ENCODE data around the gene DIO2.

Gene DIO2

GRCh38 chr14:80213602-80214001, 2.3 kb upstream of the DIO2 start:
- WGBS: 61% methylated on average over 4 of the region's 4 CpGs
- no peaks in the 10 kb centered on the region for H3K9me3 ChIP-seq (ENCODE audit: insufficient read depth, low read depth, low read length)

GRCh38 chr14:80212023-80212397, 706 bp upstream of the DIO2 start:
- Histone ChIP-seq H3K36me3 (ENCODE audit: insufficient read depth, low read length) (no peaks in the 10 kb centered on the region), H3K9me3 (ENCODE audit: insufficient read depth, low read depth, low read length) (no peaks in the 10 kb centered on the region), H3K4me3 (ENCODE audit: low read length) (no peak overlapping the region), H3K27ac (ENCODE audit: low read depth, low read length) (no peak overlapping the region), H3K9ac (ENCODE audit: low read depth, low read length) (no peak overlapping the region), H3K4me1 (ENCODE audit: insufficient read depth, low read length) (peaks cover 19% of the 10 kb centered on the region), H3K27me3 (ENCODE audit: insufficient read depth, low read length) (no peaks in the 10 kb centered on the region)
- WGBS: 37% methylated on average over 5 of the region's 5 CpGs

More at GRCh38 chr14:80213602-80214001, 2.3 kb upstream of the DIO2 start:
- no peaks in the 10 kb centered on the region for H3K36me3 ChIP-seq (ENCODE audit: insufficient read depth, low read length)
- H3K9ac ChIP-seq (ENCODE audit: low read depth, low read length): no peak overlapping the region
- H3K27me3 ChIP-seq (ENCODE audit: insufficient read depth, low read length): no peaks in the 10 kb centered on the region
- H3K4me1 ChIP-seq (ENCODE audit: insufficient read depth, low read length): peaks cover 19% of the 10 kb centered on the region
- H3K4me3 ChIP-seq (ENCODE audit: low read length): no peak overlapping the region
- H3K27ac ChIP-seq (ENCODE audit: low read depth, low read length): no peak overlapping the region

- Histone ChIP-seq H3K4me3 (ENCODE audit: low read length) (no peak overlapping the region), H3K36me3 (ENCODE audit: insufficient read depth, low read length) (no peaks in the 10 kb centered on the region), H3K27ac (ENCODE audit: low read depth, low read length) (no peak overlapping the region), H3K9me3 (ENCODE audit: insufficient read depth, low read depth, low read length) (no peaks in the 10 kb centered on the region), H3K4me1 (ENCODE audit: insufficient read depth, low read length) (peaks cover 10% of the 10 kb centered on the region), H3K9ac (ENCODE audit: low read depth, low read length) (no peak overlapping the region), H3K27me3 (ENCODE audit: insufficient read depth, low read length) (no peaks in the 10 kb centered on the region)
- WGBS: 93% methylated on average over 1 of the region's 1 CpG
These were observed 2.8 kb downstream of the DIO2 start for GRCh38 chr14:80208461-80208860.

- WGBS: 93% methylated on average over 8 of the region's 8 CpGs
- no peak overlapping the region for H3K9ac ChIP-seq (ENCODE audit: low read depth, low read length)
These were observed 4.8 kb downstream of the DIO2 start for GRCh38 chr14:80206351-80207080.

GRCh38 chr14:80202888-80203562, 8.3 kb downstream of the DIO2 start:
- WGBS: 69% methylated on average over 8 of the region's 9 CpGs

More at GRCh38 chr14:80206351-80207080, 4.8 kb downstream of the DIO2 start:
- Histone ChIP-seq H3K9me3 (ENCODE audit: insufficient read depth, low read depth, low read length) (no peaks in the 10 kb centered on the region), H3K36me3 (ENCODE audit: insufficient read depth, low read length) (no peaks in the 10 kb centered on the region), H3K27me3 (ENCODE audit: insufficient read depth, low read length) (no peaks in the 10 kb centered on the region), H3K4me1 (ENCODE audit: insufficient read depth, low read length) (peaks cover under 1% of the 10 kb centered on the region; the same call in 1 of the 2 replicates), H3K4me3 (ENCODE audit: low read length) (no peak overlapping the region), H3K27ac (ENCODE audit: low read depth, low read length) (no peak overlapping the region)

GRCh38 chr14:80200093-80200492, 11.2 kb downstream of the DIO2 start:
- no peaks in the 10 kb centered on the region for H3K27me3 ChIP-seq (ENCODE audit: insufficient read depth, low read length)
- no peak overlapping the region for H3K4me3 ChIP-seq (ENCODE audit: low read length)
- H3K27ac ChIP-seq (ENCODE audit: low read depth, low read length): no peak overlapping the region
- no peaks in the 10 kb centered on the region for H3K4me1 ChIP-seq (ENCODE audit: insufficient read depth, low read length)
- H3K9ac ChIP-seq (ENCODE audit: low read depth, low read length): no peak overlapping the region
- no peaks in the 10 kb centered on the region for H3K9me3 ChIP-seq (ENCODE audit: insufficient read depth, low read depth, low read length)
- H3K36me3 ChIP-seq (ENCODE audit: insufficient read depth, low read length): no peaks in the 10 kb centered on the region
- 84% methylated on average over 3 of the region's 4 CpGs for WGBS

More at GRCh38 chr14:80202888-80203562, 8.3 kb downstream of the DIO2 start:
- Histone ChIP-seq H3K9ac (ENCODE audit: low read depth, low read length) (no peak overlapping the region), H3K27ac (ENCODE audit: low read depth, low read length) (no peak overlapping the region), H3K4me3 (ENCODE audit: low read length) (no peak overlapping the region), H3K27me3 (ENCODE audit: insufficient read depth, low read length) (no peaks in the 10 kb centered on the region), H3K4me1 (ENCODE audit: insufficient read depth, low read length) (no peaks in the 10 kb centered on the region), H3K9me3 (ENCODE audit: insufficient read depth, low read depth, low read length) (no peaks in the 10 kb centered on the region), H3K36me3 (ENCODE audit: insufficient read depth, low read length) (no peaks in the 10 kb centered on the region)

- no peak overlapping the region for H3K27ac ChIP-seq (ENCODE audit: low read depth, low read length)
- no peaks in the 10 kb centered on the region for H3K27me3 ChIP-seq (ENCODE audit: insufficient read depth, low read length)
- no peaks in the 10 kb centered on the region for H3K36me3 ChIP-seq (ENCODE audit: insufficient read depth, low read length)
- 96% methylated on average over 6 of the region's 6 CpGs for WGBS
- H3K4me3 ChIP-seq (ENCODE audit: low read length): no peak overlapping the region
- H3K9ac ChIP-seq (ENCODE audit: low read depth, low read length): no peak overlapping the region
- H3K4me1 ChIP-seq (ENCODE audit: insufficient read depth, low read length): no peaks in the 10 kb centered on the region
- no peaks in the 10 kb centered on the region for H3K9me3 ChIP-seq (ENCODE audit: insufficient read depth, low read depth, low read length)
These were observed 22.7 kb downstream of the DIO2 start for GRCh38 chr14:80188571-80188970.

GRCh38 chr14:80186301-80186800, 25.0 kb downstream of the DIO2 start:
- Histone ChIP-seq H3K27me3 (ENCODE audit: insufficient read depth, low read length) (no peaks in the 10 kb centered on the region), H3K36me3 (ENCODE audit: insufficient read depth, low read length) (no peaks in the 10 kb centered on the region), H3K27ac (ENCODE audit: low read depth, low read length) (no peak overlapping the region), H3K9ac (ENCODE audit: low read depth, low read length) (no peak overlapping the region), H3K4me1 (ENCODE audit: insufficient read depth, low read length) (no peaks in the 10 kb centered on the region), H3K9me3 (ENCODE audit: insufficient read depth, low read depth, low read length) (no peaks in the 10 kb centered on the region), H3K4me3 (ENCODE audit: low read length) (no peak overlapping the region)
- 95% methylated on average over 9 of the region's 9 CpGs for WGBS

GRCh38 chr14:80176893-80177292, 34.4 kb downstream of the DIO2 start:
- no peak overlapping the region for H3K4me3 ChIP-seq (ENCODE audit: low read length)
- no peaks in the 10 kb centered on the region for H3K4me1 ChIP-seq (ENCODE audit: insufficient read depth, low read length)
- H3K36me3 ChIP-seq (ENCODE audit: insufficient read depth, low read length): no peaks in the 10 kb centered on the region
- no peaks in the 10 kb centered on the region for H3K27me3 ChIP-seq (ENCODE audit: insufficient read depth, low read length)
- no peak overlapping the region for H3K27ac ChIP-seq (ENCODE audit: low read depth, low read length)
- no peak overlapping the region for H3K9ac ChIP-seq (ENCODE audit: low read depth, low read length)
- H3K9me3 ChIP-seq (ENCODE audit: insufficient read depth, low read depth, low read length): no peaks in the 10 kb centered on the region

- Histone ChIP-seq H3K27ac (ENCODE audit: low read depth, low read length) (no peak overlapping the region), H3K4me1 (ENCODE audit: insufficient read depth, low read length) (no peaks in the 10 kb centered on the region), H3K9me3 (ENCODE audit: insufficient read depth, low read depth, low read length) (no peaks in the 10 kb centered on the region), H3K27me3 (ENCODE audit: insufficient read depth, low read length) (no peaks in the 10 kb centered on the region), H3K4me3 (ENCODE audit: low read length) (no peak overlapping the region), H3K36me3 (ENCODE audit: insufficient read depth, low read length) (no peaks in the 10 kb centered on the region), H3K9ac (ENCODE audit: low read depth, low read length) (no peak overlapping the region)
- WGBS: 88% methylated on average over 3 of the region's 3 CpGs
These were observed 38.8 kb downstream of the DIO2 start for GRCh38 chr14:80172375-80173051.

- Histone ChIP-seq H3K27me3 (ENCODE audit: insufficient read depth, low read length) (no peaks in the 10 kb centered on the region), H3K4me3 (ENCODE audit: low read length) (no peak overlapping the region), H3K9me3 (ENCODE audit: insufficient read depth, low read depth, low read length) (no peaks in the 10 kb centered on the region), H3K27ac (ENCODE audit: low read depth, low read length) (no peak overlapping the region), H3K9ac (ENCODE audit: low read depth, low read length) (no peak overlapping the region), H3K4me1 (ENCODE audit: insufficient read depth, low read length) (no peaks in the 10 kb centered on the region), H3K36me3 (ENCODE audit: insufficient read depth, low read length) (no peaks in the 10 kb centered on the region)
- WGBS: 91% methylated on average over 6 of the region's 6 CpGs
These were observed 43.4 kb downstream of the DIO2 start for GRCh38 chr14:80167793-80168448.

Data from HUES64 (cell line).